ENCODE results near the gene BDKRB2. TPM values are rescaled to one million over a fixed set of nuclear protein-coding genes. Genes with fewer than 3 reads are reported as not detected.

Gene BDKRB2
- total RNA-seq, 1 experiment from 2014 or later, result 0.14 TPM

DNA sequence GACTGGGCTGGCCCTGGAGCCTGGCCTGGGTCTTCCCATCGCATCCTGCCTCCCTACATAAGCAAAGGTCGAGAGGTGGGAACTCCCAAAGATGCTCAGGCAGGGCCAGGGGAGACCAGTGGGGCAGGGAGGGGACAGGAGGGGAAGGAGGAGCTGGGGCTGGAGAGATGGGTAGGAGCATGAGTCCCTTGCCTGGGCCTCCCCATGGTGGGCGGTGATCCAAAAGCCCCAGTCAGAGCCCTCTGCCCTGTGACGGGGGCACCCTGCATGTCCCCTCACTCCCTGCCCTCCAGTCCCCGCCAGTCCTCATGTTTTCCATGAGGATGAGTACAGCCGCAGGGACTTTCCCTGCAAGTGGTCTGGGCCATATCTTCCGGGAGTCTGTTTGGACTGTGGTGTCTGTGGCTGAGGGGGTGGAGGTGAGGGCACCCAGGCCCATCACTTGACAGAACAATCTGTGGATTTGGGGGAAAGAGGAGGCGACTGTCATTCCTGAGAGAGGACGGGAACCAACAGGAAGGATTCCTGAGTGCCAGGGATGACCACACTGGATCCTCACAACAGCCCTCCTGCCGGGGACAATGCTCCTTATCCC, 9.3 kb downstream of the BDKRB2 start:
- no peak for DNase-seq (ENCODE audit: low read depth)
- in situ Hi-C loops (cut with HindIII; ENCODE audit: low pct_unique_long_range_greater_than_20kb, low sequenced_read_pairs), result no loop called here

- in situ Hi-C loops (cut with HindIII; ENCODE audit: low pct_unique_long_range_greater_than_20kb, low sequenced_read_pairs), result no loop called here
- no peak for DNase-seq (ENCODE audit: low read depth)
Observed at GRCh38 chr14:96214793-96215192, 10.2 kb downstream of the BDKRB2 start.

DNA sequence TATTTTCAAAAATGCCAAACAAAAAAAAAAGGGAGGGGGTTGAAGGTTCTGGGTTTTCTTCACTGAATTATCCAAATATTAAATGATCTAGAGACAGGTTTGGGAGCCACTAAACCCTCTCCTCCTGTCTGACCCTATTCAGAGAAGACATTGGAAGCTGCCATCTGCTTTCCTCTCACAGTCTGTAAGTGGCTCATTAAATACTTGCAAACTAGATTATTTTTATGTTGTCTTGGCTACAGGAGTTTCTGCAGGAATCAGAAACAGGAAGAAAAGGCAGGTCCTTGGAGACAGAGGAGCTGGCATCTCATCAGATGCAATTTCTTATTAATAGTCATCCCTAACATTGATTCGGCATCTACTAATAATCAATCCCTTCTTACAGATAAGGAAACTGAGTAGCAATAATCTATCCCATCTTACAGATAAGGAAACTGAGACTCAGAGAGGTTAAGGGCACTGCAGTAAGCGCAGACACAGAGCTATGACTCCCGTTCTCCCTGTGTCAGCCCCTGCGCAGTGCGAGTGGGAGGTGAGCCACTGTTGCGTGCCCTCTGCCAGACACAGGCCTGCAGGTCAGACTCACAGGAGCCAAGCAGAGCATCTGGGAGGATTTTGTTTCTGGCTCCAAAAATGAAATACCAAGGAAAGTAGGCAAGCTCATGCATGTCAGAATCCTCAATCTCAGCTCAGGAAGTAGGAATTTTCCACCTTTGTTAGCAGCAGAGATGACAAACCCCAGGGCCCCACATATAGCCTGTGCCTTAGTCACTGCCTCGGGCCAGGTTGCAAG, 11.0 kb downstream of the BDKRB2 start:
- no peak for DNase-seq (ENCODE audit: low read depth)
- in situ Hi-C loops (cut with HindIII; ENCODE audit: low pct_unique_long_range_greater_than_20kb, low sequenced_read_pairs), result no loop called here

DNA sequence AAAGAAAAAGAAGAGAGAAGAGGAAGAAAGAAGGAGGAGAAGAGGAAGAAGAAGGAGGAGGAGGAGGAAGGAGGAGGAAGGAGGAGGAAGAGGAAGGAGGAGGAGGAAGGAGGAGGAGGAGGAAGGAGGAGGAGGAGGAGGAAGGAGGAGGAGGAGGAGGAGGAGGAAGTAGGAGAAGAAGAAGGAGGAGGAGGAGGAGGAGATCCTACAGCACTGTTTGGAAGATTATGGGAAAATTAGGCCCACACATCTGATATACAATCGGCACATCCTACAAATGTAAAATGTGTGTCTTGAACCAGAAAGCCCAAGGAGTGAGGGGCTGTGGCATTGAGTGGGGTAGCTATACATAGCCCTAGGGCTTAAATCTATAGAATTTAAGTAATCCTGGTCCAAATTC, 12.0 kb downstream of the BDKRB2 start:
- in situ Hi-C loops (cut with HindIII; ENCODE audit: low pct_unique_long_range_greater_than_20kb, low sequenced_read_pairs), result no loop called here
- no peak for DNase-seq (ENCODE audit: low read depth)

- DNase-seq (ENCODE audit: low read depth), result no peak
- in situ Hi-C loops (cut with HindIII; ENCODE audit: low pct_unique_long_range_greater_than_20kb, low sequenced_read_pairs), result no loop called here
Observed at GRCh38 chr14:96217376-96217913, 12.8 kb downstream of the BDKRB2 start.

DNA sequence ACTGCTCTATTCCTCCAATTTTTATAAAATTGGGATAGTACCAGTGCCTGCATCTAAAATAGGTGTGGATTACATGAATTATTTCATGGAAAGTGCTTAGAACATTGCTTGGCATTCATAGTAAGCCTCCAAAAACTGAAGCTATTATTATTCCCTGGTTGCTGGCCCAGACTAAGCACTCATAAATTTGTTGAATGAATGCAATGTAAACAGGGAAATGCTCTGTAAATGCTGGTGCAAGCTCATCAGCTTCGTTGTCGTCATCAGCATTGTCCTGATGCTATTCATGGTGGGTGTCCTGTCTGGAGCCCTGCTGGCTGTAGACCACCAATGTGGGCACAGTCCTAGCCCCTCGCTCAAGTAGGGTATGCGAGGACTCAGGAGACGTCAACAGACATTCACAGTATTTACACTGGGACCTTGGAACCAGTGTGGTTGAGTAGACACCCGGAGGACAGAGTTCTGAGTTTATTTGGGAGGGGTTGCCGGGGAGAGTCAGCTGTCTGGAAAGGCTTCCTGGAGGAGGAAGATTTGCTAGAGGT, 16.5 kb downstream of the BDKRB2 start:
- in situ Hi-C loops (cut with HindIII; ENCODE audit: low pct_unique_long_range_greater_than_20kb, low sequenced_read_pairs), result no loop called here
- DNase-seq (ENCODE audit: low read depth), result no peak

DNA sequence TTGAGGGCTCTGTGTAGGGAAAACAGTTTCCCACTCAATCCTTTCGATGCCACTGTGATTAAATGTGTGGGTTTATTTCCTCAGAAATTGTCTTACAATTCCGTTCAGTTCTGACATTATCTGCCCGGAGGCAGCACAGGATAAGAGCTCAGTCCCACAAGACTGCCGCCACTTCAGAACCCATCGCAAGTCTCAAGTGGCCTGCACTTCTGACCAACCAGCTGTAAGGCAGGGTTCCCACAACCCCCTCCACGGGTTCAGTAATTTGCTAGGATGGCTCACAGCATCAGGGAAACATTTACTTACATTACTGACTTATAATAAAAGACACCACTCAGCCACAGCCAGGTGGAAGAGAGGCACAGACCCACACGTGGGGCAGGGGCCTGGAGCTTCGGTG, 17.2 kb downstream of the BDKRB2 start:
- in situ Hi-C loops (cut with HindIII; ENCODE audit: low pct_unique_long_range_greater_than_20kb, low sequenced_read_pairs), result no loop called here
- no peak for DNase-seq (ENCODE audit: low read depth)

DNA sequence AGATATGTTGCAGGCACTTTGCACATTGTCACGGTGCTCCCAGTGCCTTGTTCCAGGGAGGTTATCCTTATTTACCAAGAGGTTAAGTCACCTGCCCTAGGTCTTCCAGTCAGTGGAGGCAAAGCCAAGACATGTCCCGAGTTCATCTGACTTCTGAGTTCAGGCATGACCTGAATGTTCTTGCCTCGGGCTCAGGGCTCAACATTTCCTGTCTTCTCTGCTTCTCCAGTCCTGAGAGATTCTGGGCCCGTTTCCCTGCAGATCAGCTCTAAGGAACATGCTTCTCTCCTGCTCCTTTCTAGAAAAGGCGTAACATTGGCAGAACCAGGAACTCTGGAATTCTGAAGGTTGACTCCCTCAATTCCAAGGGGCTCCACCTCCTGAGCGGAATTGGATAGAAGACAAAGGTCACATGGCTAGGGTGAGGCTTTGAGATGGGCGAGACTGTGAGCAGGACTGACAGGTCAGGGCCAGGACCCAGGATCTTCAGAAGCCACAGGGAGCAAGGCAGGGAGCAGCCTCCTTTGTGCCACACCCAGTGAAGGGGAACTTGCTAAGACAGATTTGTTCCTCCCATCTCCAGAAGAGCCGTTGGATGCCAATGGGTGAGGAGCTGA, 19.9 kb downstream of the BDKRB2 start:
- in situ Hi-C loops (cut with HindIII; ENCODE audit: low pct_unique_long_range_greater_than_20kb, low sequenced_read_pairs), result no loop called here

DNA sequence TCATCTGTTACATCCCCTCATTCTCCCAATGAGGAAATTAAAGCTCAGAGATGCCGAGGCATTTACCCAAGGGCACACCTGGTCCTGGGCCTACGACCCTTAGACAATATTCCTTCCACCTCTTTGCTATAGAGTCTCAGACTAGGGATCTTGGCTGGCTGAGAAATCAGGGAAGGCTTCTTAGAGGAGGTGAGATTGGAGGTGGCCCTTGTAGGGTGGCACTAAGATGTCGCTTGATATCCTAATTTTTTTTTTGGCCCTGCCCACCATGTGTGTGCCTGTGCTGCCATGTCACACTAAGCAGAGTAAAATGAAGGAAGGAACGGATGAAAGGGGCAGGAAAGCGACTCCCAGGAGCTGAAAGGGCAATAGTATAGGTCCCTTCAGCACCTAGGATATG, 20.6 kb downstream of the BDKRB2 start:
- no peak for DNase-seq (ENCODE audit: low read depth)
- in situ Hi-C loops (cut with HindIII; ENCODE audit: low pct_unique_long_range_greater_than_20kb, low sequenced_read_pairs), result no loop called here

More for the DNA sequence above, 19.9 kb downstream of the BDKRB2 start:
- no peak for DNase-seq (ENCODE audit: low read depth)

DNA sequence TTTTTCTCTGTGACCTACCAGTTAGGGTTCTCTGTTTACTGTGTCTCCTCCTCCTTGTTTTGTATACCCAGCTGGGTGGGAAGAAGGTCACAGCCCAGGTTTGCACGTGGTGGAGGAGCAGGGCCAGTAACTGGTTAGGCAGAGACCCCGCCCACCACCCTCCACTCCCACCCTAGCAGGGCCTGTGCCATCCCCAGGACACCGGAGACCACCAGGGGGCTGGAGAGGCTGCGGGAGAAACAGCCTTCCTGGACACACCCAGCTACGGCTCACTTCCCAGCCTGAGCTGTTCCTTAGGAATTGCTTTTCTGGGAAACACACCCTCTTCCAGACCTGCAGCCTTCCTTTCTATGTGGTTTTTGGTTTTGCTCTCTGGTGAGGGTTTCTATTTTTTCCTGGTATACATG, 21.1 kb downstream of the BDKRB2 start:
- DNase-seq (ENCODE audit: low read depth), result peak; percentile 23
- in situ Hi-C loops (cut with HindIII; ENCODE audit: low pct_unique_long_range_greater_than_20kb, low sequenced_read_pairs), result no loop called here

- in situ Hi-C loops (cut with HindIII; ENCODE audit: low pct_unique_long_range_greater_than_20kb, low sequenced_read_pairs), result no loop called here
- no peak for DNase-seq (ENCODE audit: low read depth)
Observed at GRCh38 chr14:96227428-96227827, 22.8 kb downstream of the BDKRB2 start.

DNA sequence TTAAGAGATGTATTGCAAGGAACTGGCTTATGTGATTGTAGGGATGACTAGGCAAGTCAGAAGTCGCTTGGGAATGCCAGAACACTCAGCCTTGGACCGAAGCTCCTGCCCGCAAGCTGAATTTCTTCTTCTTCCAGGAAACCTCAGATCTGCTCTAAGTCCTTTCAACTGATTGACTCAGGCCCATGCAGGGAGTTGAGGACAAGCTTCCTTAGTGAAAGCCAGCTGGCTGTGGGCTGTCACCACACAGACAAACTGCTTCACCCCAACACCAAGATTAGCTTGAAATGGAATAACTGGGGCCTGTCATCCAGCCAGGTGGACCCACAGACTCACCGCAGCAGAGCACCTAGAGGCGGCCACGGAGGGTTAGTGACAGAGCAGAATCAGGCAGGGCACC, 24.7 kb downstream of the BDKRB2 start:
- DNase-seq (ENCODE audit: low read depth), result no peak
- in situ Hi-C loops (cut with HindIII; ENCODE audit: low pct_unique_long_range_greater_than_20kb, low sequenced_read_pairs), result no loop called here

DNA sequence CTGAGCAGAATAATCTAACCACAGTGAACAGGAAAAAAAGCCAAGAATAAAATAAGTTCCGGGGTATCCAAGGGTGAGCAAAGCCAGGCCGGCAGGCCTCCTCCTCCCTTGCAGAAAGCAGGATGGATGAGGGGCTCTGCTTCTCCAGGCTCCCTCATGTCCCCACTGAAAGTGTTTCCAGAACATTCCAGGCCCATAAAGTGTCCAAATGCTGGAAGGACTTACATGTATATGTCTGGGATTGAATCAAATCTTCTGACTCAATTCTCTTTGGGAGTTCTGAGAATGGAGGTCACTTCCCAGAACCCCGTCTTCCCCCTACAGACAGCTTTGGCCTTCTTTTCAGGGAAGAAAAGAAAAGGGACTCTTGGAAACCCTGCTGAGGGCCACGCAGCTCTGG, 26.4 kb downstream of the BDKRB2 start:
- no peak for DNase-seq (ENCODE audit: low read depth)
- in situ Hi-C loops (cut with HindIII; ENCODE audit: low pct_unique_long_range_greater_than_20kb, low sequenced_read_pairs), result no loop called here

DNA sequence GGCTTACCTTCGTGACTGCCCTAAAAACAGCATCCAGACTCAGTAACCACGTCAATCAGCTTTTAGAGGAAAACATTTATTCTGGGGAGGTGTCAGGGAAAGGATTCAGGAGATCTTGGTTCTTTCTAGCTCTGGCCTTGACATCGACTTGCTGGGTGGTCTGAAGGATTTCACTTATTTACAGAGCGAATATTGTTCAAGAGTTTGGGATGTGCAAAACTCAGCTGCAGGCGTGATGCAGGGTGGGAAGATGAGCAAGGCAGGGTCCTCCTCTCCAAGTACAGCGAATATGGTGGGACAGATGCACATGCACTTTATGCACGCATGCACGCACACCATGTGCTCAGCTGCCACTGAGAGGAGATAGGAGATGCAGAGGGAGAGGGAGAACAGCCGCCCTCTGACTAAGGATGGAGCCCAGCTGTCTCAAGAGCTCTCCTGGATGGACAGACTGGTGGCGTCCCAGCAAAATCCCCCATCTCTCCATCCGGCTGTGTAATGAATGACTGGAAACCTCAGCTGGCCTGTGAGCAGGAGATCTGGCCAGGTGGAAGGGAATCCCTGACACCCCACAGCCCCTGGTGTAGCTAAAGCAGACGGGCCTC, 27.0 kb downstream of the BDKRB2 start:
- in situ Hi-C loops (cut with HindIII; ENCODE audit: low pct_unique_long_range_greater_than_20kb, low sequenced_read_pairs), result no loop called here
- DNase-seq (ENCODE audit: low read depth), result no peak

DNA sequence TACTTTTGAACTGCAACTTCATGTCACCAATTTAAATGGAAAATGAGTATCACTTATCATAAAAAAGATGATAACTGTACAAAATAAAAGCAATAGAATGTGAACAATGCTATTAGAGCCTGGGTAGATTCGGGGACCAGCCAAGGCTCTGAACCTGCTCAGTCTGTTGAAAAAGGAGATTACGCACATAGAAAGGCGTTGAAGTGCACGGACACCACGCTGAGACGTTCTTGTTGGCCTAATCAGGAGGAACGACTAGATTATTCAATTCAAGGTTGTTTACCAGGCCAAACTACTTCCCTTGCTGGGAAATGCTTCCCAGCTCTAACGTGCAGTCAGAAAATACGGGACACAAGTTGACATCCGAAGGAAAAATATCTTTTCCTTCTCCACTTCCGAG, 27.9 kb downstream of the BDKRB2 start:
- in situ Hi-C loops (cut with HindIII; ENCODE audit: low pct_unique_long_range_greater_than_20kb, low sequenced_read_pairs), result no loop called here
- DNase-seq (ENCODE audit: low read depth), result no peak

DNA sequence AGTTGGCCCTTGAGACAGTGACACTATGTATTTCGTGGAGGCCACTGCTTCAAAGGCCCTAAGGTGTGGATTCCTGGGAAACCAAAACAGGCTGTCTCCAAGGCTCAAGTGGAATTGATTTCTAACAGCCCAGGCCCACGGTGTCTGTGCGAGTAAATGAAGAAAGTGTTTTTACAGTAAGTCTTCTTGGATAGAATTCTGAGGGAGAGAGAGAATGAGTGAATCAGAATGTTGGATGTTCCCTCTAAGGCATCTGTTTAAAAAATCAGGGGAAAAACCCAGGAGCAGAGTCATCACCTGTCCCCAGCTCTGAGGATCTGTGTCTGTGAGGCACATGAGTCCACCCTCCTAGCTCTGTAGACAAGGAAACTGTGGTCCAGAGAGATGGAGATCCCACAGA, 29.0 kb downstream of the BDKRB2 start:
- in situ Hi-C loops (cut with HindIII; ENCODE audit: low pct_unique_long_range_greater_than_20kb, low sequenced_read_pairs), result no loop called here

GRCh38 chr14:96235426-96235825, 30.8 kb downstream of the BDKRB2 start:
- no peak for DNase-seq (ENCODE audit: low read depth)
- in situ Hi-C loops (cut with HindIII; ENCODE audit: low pct_unique_long_range_greater_than_20kb, low sequenced_read_pairs), result no loop called here

More for the DNA sequence above, 29.0 kb downstream of the BDKRB2 start:
- no peak for DNase-seq (ENCODE audit: low read depth)

- DNase-seq (ENCODE audit: low read depth), result no peak
- in situ Hi-C loops (cut with HindIII; ENCODE audit: low pct_unique_long_range_greater_than_20kb, low sequenced_read_pairs), result no loop called here
Observed at GRCh38 chr14:96237641-96238040, 33.0 kb downstream of the BDKRB2 start.
